ENCODE data around the gene POLD4.
A peak's percentile ranks its signal among the peaks of the same experiment; 100 is the strongest.
"Not testable (repeated sequence)": the region's sequence is repeated elsewhere in the genome, so short reads cannot be mapped to it uniquely, and the experiment has no call there.

Gene POLD4

DNA sequence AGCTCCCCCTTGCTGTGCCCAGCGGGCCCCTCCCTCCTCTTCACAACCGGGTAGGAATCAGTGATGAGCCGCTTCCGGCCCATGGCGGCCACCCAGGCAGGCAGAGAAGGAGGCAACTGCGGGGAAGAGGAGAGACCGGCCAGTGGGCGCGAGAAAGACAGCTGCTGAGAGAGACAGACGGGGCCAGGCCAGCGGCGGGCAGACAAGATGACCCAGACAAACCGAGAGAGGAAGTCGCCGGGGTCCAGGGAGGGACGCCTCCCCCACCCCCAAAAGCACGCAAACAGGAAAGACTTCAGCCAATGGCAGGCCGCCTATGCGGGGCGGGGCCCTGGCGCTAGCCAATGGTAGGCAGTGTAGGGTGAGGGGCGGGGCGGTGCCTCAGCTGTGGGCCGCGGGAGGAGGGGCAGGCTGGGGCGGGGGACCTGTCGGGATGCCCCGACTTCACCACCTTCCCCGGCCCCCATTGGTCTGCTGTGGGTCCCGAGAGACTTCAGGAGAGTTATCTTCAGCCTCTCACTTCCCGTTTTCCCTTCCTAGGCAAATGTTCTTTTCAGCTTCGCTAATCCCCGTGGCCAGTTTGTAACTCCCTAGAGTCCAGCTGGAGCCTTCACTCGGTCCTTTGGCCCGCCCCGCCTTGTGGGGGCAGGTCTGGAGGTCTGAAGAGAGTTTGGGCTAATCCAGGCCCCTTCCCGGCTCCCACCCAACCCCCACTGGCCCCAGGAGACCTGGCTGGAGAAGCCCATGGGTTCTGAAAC, at the start of gene POLD4:
Gene POLD4 (minus strand): TSS at position 230 of the 758 bp plus-strand sequence. CDS start 147 bp downstream, at position 83.
- peak; percentile 92 for DNase-seq (ENCODE audit: low read depth)

GRCh38 chr11:67403085-67403484, 49.7 kb upstream of the POLD4 start:
- not testable (repeated sequence) for DNase-seq (ENCODE audit: low read depth)

DNA sequence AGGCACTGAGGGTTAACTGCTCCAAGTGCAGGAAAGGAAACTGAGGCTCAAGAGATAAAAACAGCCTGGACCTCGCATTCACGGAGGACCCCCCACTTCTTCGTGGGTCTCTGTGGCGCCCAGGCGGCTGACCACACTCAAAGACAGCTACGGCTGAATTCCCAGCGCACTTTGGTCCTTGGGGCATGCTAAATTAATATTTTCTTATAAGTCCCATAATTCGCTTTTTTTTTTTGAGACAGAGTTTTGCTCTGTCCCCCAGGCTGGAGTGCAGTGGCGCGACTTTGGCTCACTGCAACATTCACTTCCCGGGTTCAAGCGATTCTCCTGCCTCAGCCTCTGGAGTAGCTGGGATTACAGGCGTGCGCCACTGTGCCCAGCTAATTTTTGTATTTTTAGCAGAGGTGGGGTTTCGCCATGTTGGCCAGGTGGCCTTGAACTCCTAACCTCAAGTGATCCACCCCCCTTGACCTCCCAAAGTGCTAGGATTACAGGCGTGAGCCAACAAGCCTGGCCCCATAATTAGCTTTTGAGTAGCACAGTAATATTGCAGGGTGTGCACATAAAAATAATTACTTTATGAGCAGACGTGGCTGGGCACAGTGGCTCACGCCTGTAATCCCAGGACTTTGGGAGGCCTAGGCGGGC, 49.0 kb upstream of the POLD4 start:
- DNase-seq (ENCODE audit: low read depth): not testable (repeated sequence)

DNA sequence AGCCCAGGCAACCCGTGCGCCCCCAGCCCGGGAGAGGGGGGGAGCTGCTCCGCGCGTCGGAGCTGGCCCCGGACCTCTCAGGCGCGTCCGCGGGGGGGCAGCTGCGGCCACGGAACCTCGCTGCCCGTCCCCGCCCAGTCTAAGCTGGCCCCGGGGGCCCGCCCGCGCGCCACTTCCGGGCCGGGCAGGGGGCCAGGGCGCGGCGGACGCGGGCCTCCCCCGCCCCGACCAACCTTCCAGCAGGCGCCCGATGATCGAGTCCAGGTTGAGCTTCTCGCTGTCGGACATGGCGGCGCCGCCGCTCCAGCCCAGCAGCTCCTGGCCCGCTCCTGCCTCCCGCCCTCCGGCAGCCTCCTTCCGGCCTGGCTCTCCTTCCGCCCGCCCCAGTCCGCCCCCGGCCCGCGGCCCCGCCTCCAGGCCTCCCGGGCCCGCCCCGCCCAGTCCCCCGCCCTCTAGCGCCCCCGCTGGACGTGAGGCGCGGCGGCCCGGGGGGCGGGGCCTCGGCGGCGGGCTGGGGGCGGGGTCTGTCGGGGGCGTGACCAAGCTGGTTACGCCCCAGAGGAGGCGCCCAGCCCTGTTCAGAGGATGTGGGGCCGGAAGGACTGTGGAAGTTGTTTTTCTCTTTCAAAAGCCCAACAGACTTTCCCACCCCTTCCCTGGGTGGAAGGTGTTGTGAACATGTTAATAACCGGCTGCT, 48.3 kb upstream of the POLD4 start, which contains the start of gene PPP1CA:
Gene PPP1CA (minus strand): TSS at position 364 of the 697 bp plus-strand sequence. CDS start 76 bp downstream, at position 288.
- peak; percentile 86 for DNase-seq (ENCODE audit: low read depth)

- no peak for DNase-seq (ENCODE audit: low read depth)
These were observed 47.7 kb upstream of the POLD4 start for GRCh38 chr11:67400942-67401494.

DNA sequence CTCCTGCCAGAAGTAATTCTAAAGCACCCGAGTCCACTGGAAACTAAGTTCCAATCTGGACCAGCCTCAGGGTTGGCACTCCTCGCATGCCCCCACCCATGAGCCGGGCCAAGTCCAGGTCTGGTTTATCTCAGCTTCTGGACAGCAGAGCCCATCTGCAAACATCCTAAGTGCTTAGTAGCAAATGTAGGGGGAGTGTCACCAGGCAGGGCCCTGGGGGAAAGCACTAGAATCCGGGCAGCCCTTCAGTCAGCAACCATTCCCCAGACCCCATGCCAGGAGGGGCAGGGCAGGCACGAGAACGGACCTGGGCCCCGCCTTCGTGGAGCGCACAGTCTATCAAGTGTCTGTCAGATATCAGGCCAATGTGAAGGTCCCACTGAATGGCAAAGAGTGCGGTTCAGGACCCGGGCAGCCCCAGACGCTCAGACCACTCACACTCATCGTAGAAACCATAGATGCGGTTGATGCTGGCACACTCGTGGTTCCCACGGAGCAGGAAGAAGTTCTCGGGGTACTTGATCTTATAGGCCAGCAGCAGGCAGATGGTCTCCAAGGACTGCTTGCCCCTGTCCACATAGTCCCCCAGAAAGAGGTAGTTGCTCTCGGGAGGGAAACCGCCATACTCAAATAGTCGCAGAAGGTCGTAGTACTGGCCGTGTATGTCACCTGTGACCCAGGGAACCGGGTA, 47.0 kb upstream of the POLD4 start:
- no peak for DNase-seq (ENCODE audit: low read depth)

DNA sequence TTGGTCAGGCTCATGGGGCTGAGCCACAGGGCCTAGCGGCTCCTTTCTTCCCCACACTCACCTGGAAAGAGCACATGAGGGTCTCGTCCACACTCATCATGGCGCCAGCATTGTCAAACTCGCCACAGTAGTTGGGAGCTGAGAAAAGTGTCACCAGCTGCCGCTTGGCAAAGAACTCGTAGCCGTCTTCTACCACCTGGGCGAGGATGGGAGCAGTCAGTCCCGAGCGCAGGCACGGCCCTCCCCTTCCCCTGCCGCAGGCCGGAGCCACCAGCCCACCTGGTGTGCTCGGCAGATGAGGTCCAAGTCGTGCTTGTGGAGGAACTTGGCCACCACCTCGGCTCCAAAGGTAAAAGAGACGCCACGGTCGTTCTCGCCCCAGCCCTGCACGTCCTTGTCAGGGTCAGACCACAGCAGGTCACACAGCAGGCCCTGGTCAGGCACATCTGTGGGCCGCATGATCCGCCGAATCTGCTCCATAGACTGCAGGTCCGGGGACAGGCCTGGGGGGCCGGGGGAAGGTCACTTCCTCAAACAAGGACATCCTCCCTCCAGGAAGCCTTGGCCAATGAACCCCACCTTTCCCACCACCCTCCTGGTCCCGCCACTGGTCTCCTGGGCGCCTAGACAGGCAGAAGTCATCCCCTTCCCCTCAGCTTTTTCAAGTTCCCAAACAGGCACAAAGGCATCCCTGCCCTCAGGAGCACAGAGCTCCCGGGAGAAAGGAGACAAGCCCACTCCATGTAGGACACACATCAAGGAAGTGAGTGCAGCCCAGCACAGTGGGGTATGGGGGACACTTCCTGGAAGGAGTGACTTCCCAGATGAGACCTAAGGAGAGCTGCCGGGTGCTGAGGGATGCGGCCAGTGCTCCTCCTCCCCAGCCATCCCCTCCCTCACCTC, 45.6 kb upstream of the POLD4 start:
- DNase-seq (ENCODE audit: low read depth): no peak

- no peak for DNase-seq (ENCODE audit: low read depth)
These were observed 44.8 kb upstream of the POLD4 start for GRCh38 chr11:67397986-67398660.

GRCh38 chr11:67397536-67397935, 44.2 kb upstream of the POLD4 start:
- DNase-seq (ENCODE audit: low read depth): no peak

DNA sequence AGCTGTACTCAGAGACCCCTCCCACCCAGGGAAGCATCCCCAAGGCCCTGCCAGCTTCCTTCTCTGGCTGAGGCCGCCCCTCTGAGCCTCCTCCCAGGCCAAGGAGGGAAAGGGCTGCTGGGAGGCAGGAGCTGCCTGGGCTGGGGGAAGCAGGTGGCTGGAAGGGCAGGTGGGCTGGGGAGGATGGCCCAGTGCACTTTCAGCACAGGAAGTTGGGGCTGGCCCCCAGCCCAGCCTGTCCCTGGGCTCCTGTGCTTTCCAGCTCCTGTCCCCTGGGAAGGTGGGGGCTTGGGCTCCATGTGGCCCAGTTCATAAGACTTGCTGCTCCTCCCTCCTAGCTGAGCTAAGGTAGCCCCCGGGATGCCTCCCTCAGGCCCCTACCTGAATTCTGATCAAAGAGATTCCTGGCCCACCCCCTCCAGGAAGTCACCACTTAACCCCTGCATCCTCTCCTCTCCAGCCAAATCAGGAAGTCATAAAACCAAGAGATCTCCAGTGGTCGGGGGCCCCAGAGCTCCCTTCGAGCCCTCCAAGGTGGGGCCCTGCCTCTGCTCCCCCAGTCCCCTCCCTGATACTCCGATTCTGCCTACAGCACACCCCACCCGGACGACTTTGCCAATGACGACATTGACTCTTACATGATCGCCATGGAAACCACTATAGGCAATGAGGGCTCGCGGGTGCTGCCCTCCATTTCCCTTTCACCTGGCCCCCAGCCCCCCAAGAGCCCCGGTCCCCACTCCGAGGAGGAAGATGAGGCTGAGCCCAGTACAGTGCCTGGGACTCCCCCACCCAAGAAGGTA, 43.4 kb upstream of the POLD4 start:
- no peak for DNase-seq (ENCODE audit: low read depth)

DNA sequence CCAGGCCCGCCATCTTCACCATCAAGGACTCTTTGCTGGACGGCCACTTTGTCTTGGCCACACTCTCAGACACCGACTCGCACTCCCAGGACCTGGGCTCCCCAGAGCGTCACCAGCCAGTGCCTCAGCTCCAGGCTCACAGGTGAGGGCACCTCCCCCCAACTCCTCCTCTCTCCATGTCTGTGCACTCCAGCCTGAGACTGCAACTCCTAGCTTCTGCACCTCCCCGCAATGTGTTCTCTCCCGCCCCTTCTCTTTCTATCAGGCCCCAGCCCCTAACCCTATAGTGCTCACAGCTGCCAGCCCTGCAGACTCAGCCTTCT, 42.9 kb upstream of the POLD4 start:
- no peak for DNase-seq (ENCODE audit: low read depth)

- DNase-seq (ENCODE audit: low read depth): no peak
These were observed 42.4 kb upstream of the POLD4 start for GRCh38 chr11:67395555-67396258.

GRCh38 chr11:67393990-67394389, 40.6 kb upstream of the POLD4 start:
- no peak for DNase-seq (ENCODE audit: low read depth)

DNA sequence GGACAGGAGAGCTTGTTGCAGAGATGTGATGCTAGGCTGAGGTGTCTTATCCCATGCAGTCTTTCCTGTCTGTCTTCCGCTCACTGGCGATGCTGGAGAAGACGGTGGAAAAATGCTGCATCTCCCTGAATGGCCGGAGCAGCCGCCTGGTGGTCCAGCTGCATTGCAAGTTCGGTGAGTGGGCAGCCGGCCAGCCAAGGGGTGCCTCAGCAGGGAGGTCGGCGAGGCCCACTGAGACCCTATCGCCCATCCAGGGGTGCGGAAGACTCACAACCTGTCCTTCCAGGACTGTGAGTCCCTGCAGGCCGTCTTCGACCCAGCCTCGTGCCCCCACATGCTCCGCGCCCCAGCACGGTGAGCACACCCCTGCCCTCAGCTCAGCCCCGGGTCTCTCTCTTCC, 40.1 kb upstream of the POLD4 start:
- no peak for DNase-seq (ENCODE audit: low read depth)

DNA sequence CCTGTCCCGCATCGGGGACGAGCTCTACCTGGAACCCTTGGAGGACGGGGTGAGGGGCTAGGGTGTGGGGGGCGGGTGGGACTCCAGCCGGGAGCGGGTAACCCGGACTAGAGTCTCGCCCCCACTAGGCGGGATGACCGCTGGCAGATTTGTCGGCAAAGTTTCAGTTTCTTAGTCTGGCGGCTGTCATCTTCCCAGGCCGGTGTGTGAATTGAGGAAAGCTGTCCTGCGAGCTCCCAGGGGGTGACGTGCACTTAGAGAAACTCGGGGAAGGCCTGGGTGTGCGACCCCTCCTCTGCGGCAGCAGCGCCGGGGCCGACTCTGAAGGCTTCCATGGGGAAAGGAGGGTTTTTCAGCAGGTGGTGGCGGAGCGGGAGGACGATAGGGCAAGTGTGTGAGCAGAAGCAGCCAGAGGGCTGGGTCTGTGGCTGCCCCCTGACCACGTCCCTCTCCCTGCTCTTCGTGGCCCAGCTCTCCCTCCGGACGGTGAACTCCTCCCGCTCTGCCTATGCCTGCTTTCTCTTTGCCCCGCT, 38.9 kb upstream of the POLD4 start:
- DNase-seq (ENCODE audit: low read depth): no peak

DNA sequence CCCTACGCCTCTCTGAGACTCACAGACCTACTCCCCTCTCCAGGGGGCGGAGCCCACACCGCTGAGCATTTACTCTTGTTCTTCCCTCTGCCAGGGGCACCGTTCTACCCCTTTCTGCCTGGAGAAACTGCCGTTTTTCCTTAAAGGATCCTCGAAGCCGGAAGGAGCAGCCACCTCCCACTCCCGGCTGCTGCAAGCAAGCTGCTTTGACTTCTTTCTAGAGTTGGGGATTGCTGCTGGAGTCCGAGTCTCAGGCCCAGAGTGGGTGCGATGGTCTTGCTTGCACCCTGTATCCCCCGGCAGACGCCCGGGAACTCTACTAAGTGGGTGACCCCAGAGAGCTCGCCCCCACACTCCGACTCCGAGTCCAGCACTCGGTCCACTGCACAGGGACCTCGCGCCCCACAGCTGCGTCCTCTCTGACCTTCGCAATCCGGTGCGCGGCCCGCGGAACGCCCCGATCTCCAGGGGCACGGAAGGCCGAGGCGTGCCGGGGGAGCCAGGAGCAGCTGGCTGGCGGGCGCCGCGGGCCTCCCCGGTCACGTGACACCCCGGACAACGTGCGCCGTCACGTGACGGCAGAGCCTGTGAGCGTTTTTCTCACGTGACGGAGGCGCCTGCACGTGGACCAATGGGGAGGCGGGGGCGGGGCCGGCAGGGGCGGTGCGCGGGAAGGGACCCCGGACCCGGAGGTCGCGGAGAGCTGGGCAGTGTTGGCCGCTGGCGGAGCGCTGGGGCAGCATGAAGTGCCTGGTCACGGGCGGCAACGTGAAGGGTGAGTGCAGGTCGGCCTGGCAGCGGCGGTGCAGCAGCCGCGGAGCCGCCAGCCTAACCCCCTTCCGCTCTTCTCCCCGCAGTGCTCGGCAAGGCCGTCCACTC, 38.2 kb upstream of the POLD4 start, which contains the start of gene RAD9A:
Gene RAD9A (plus strand): TSS at position 683 of the 879 bp plus-strand sequence. CDS start 59 bp downstream, at position 742.
- DNase-seq (ENCODE audit: low read depth): peak; percentile 90

- DNase-seq (ENCODE audit: low read depth): no peak
These were observed 37.6 kb upstream of the POLD4 start for GRCh38 chr11:67390947-67391303.

- no peak for DNase-seq (ENCODE audit: low read depth)
These were observed 36.1 kb upstream of the POLD4 start for GRCh38 chr11:67389477-67389876.

Measured in activated T-cell treated with anti-CD3 and anti-CD28 coated beads for 24 hours (primary cell).